ENCODE measurements around the gene GALNT7.

- TF ChIP-seq CTCF (IDR thresholded peaks at IDR 0.05) (no peak), POLR2A (IDR thresholded peaks at IDR 0.05) (no peak), EP300 (IDR thresholded peaks at IDR 0.05) (no peak)
Observed at GRCh38 chr4:173247321-173247720, 78.7 kb downstream of the GALNT7 start.
